Activated gamma-delta T cell treated with Interleukin-2 at 50 U/mL for 16 hours (primary cell): ENCODE measurements around the gene MYO1G.
"Not testable (repeated sequence)": the region's sequence is repeated elsewhere in the genome, so short reads cannot be mapped to it uniquely, and the experiment has no call there.

ENCODE experiments used
- DNase-seq: peaks from one replicate; pipeline ENCODE4 v3.0.0-alpha.2; 2020

The MYO1G gene

DNA sequence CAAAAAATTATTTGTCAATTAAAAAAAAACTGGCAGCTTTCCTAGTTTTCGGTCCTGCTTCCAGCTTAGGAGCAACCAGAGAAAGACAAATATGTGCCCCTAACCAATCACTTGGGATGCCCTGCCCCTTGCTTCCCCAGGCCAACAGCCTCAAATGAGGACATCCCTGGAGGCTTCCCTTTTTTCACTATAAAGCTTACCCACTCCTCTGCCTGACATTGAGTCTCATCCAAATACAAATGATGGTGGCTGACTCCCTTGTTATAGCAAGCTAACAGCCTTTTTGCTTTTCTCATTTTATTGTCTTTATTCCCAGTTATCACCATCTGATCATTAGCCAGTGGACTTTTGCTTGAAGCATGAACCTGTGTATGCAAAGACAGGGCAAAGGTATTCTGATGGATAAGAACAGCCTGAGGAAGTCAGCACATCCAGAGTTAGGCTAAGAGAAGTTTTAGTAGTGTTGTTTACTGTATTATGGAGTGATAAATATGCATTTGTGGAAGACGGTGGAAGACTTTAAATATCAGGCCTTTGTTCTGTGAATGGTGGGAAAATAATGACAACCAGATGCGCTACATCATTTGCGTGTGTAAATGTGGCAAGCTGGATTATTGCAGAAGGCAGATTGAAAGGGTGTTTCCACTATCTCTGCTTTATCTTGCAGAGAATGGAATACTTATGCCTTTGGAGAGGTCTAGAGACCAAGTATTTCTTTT lies 19.5 kb upstream of the MYO1G start:
- DNase-seq = no peak

- DNase-seq = no peak
These were observed 17.0 kb upstream of the MYO1G start for GRCh38 chr7:44995555-44996493.

DNA sequence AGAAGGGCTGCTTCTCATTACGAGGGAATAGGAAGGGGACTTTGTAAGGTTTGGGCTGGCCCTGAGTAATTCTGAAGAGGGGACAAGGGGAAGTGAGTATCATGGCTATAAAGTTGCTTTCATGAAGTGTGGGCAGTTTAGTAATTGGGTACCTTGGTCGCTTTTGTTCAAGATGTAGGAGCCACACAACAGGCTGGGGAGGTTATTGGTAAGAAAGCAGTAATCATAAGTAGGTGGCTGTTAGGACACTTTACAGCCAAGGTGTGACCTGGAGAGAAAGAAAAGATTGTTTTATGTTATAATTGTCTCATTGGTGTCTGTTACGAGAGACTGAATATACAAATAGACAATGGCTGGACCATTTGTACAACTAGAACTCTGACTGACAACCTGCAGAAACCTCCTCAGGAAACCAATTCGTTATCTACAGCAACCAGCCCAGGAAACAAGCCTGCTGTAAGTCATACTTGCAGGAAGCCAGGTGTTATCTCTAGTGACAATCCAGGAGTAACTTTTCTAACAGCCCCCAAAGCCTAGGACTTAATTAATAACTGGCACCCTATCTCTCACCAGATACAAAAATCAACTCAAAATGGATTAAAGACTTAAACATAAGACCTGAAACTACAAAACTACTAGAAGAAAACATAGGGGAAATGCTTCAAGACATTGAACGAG lies 16.2 kb upstream of the MYO1G start:
- no peak for DNase-seq

- not testable (repeated sequence) for DNase-seq
These were observed 13.4 kb upstream of the MYO1G start for GRCh38 chr7:44992004-44992795.

DNA sequence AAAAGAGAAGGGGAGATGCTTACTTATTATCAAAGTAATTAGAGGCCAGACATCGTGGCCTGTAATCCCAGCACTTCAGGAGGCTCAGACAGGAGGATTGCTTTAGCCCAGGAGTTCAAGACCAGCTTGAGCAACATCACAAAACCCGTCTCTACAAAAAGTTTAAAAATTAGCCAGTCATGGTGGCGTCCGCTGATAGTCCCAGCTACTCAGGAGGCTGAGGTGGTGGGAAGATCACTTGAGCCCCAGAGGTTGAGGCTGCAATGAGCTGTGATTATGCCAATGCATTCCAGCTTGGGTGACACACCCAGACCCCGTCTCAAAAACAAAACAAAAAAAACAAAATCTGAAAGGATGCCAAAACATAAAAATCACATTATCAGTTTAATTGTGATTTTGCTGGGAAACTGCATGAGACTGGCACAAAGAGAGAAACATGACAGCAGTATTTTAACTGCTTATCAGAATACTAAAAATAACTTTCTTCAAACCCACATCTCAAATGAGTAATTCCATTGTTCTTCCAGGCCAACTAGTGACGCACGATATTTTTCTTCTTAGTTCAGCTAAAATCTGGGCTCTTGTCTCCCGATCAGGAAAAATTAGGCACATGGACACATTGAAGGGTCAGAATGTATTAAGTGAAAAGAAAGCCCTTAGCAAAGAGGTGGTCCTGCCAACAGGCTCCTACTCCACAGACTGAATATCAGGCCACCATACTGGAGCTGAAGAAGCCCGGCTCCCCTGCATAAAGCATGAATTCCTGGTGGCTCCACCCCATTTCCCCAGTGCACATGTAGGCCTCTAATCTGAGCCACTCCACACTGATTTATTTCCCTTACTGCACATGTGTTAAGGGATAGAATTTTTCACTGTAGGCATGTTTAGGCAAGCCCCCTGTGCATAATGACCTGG lies 11.6 kb upstream of the MYO1G start:
- no peak for DNase-seq

DNA sequence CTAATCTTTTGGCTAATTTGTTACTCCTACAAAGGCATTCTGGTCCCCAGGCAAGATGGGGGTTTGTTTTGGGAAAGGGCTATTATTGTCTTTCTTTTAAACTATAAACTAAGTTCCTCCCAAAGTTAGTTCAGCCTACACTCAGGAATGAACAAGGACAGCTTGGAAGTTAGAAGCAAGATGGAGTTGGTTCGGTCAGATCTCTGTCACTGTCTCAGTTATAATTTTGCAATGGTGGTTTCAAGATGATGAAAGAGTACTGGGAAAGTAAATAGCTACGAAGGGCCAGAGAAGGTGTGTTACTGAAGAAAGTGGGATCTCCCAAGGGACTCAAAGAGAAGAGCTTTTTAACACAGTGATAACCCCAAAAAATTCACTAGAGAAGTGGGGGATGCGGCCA lies 10.3 kb upstream of the MYO1G start:
- no peak for DNase-seq

DNA sequence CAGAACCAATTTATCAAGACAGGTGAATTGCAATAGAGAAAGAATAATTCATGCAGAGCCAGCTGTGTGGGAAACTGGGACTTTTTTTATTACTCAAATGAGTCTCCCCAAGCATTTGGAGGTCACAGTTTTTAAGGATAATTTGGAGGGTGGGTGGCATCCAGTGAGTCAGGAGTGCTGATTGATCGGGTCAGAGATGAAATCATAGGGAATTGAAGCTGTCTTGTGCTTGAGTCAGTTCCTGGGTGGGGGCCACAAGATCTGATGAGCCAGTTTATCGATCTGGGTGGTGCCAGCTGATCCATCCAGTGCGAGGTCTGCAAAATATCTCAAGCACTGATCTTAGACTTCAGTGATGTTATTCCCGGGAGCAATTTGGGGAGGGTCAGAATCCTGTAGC lies 9.9 kb upstream of the MYO1G start:
- no peak for DNase-seq

DNA sequence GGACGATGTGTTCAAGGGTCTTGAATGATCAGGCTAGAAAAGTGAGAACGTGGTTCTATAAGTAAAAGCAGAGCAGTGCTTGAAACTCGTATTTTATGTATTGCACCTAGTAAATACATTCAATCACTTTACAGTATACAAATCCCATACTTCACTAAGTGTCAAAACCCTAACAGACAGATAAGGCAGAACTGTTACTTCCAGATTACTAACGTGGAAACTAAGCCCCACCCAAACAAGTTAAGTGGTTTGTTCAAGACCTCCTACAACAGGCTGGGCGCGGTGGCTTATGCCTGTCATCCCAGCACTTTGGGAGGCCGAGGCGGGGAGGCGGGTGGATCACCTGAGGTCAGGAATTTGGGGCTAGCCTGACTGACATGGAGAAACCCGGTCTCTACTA lies 9.2 kb upstream of the MYO1G start:
- DNase-seq = no peak

DNA sequence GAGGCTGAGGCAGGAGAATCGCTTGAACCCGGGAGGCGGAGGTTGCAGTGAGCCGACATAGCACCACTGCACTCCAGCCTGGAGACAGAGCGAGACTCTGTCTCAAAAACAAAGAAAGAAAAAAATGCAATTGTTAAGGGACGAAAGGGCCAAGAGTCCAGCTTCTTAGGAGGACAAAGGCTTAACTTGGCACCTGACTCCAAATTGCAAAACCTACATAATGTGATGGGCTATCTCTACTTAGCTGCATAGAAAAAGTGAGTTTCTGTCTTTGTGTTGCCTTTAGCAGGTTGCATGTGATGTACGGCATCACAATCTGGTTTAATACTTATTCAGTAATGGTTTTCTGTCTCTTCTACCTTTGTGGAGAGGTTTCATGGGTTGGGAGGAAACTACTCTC lies 8.6 kb upstream of the MYO1G start:
- no peak for DNase-seq

GRCh38 chr7:44986218-44987053 lies 7.6 kb upstream of the MYO1G start:
- peak; percentile 92 for DNase-seq

DNA sequence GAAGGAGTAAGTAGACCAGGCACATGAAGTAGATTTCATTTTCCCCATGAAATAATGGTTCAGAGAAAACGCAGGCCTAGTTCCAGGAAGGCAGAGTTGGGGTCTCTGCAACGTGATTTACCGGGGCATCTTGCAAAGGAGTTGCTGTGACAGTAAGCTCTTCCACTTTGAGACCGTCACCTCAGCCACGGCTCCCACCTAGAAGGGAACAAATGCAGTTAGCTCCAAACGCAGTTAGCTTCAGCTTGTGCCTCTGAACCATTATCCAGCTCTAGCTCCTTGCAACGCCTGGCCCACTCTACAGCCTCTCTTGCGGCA lies 7.0 kb upstream of the MYO1G start:
- no peak for DNase-seq

DNA sequence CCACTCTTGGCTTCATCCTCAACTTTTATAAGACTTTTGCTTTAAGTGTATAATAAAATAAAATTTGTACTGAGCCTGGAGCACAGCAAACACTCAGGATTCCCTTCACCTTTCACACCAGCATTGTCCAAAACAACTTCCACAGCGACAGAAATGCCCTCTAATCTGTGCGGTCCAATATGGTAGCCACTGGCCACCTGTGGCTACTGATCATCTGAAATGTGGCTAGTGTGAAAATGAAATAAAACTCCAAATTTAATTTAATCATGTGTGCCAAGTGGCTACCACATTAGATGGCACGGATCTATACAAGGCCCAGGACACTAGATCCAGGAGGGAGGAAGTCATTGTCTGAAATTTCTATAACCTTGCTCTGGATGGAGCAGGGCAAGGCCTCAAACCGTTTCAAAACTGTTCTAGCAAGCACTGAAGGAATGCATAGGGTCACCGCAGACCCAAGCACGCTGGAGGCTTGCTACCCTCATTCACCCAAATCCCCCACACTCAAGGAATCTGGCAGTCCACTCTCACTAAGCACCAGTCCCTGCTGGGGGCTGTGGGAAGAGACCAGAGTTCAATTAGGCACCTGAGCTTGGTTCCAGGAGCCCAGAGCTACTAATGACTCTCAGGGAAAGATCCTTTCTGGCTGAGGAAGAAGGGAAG lies 6.3 kb upstream of the MYO1G start:
- DNase-seq = no peak

- no peak for DNase-seq
These were observed 5.6 kb upstream of the MYO1G start for GRCh38 chr7:44984478-44984758.

DNA sequence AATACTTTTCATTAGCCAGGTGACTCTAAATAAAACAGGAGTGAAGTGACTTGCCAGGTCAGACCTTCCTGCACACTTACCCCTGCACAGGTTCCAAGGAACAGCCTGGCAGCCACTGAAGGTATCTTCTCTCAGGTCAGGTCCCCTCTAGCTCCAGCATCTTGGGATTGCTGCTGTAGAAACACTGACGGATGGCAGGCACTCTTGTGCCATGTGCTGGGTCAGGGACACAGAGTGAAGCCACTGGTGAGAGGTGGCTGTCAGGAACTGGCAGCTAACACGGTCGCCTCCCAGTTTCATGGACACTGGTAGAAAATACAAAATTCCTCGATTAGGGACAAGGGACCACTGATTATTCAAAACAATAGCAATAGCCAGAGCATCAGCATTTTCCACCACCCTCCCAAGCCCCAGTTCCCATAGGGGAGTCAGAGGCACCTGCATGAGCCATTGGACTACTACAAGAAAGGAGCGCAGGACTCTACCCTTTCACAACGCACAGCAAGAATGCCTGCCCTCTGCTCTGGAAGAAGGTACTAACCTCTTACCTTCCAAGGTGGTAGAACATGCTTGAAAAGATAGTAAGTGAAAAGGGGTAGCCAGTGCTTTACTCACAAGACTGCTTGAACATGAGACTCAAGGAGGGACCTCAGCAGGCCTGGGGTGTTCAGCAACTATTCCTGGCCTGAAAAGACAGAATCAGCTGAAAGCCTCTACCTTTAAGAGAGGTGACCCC lies 5.1 kb upstream of the MYO1G start:
- DNase-seq = no peak

DNA sequence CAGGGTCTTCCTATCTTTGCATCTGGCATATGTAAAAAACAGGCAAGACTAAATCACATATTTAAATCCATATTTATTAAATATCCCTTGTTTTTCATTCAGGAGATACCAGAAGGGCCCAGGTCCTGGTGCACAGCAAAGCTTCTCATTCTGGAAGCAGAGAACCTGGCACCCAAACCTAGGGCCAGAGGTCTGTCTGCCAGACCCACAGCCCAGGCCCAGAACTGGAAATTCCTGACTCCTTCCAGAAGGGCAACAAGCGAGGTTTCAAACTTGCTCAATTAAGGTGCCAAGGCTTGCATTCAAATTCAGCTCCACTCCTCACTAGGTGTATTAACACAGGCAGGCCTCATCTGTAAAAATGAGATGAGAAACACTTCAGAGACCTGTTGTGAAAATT lies 4.2 kb upstream of the MYO1G start:
- no peak for DNase-seq

- DNase-seq = no peak
These were observed 3.7 kb upstream of the MYO1G start for GRCh38 chr7:44982535-44982923.

DNA sequence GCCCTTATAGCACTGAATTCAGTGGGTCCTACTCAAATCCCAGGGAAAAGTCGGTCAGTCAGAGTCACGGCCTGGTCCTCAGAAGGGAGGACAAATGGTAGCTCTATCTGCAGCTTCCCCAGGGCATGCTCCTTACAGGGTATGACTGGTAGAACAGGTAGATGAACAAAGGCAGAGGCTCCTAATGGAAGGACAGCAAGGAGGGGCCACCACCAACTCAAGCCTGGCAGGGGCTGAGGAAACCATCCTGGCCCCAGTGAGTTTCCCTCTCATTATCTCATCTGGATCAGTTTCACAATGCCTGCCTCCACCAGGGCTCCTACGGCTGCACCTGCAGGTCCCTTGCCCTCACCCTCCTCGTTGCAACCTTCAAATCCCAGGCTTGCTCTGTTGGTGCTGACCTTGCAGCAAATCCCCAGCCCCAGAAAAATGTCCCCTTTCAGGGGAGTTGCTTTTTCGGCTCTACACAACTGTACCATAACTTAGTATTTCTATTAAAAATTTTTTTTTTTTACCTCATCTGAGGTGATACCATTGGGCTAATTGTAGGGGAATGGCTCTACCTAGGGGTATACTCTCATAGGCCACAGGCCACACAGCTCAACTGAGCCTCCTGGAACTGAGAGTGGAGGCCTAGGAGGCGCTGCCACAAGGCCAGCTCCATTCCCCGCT lies 2.4 kb upstream of the MYO1G start:
- no peak for DNase-seq

- DNase-seq = no peak
These were observed 1.7 kb upstream of the MYO1G start for GRCh38 chr7:44980393-44981034.
